HG03520 (cell line): ENCODE measurements around the gene GRB10.
A peak's percentile ranks its signal among the peaks of the same experiment; 100 is the strongest.

Experiments used
- ATAC-seq: cut with Tn5 transposase; IDR thresholded peaks from one replicate; pipeline ENCODE4 v1.9.1; 2021; ENCODE audit warnings: mild to moderate bottlenecking, moderate library complexity; ENCODE audit not compliant: unreplicated experiment

Gene GRB10

DNA sequence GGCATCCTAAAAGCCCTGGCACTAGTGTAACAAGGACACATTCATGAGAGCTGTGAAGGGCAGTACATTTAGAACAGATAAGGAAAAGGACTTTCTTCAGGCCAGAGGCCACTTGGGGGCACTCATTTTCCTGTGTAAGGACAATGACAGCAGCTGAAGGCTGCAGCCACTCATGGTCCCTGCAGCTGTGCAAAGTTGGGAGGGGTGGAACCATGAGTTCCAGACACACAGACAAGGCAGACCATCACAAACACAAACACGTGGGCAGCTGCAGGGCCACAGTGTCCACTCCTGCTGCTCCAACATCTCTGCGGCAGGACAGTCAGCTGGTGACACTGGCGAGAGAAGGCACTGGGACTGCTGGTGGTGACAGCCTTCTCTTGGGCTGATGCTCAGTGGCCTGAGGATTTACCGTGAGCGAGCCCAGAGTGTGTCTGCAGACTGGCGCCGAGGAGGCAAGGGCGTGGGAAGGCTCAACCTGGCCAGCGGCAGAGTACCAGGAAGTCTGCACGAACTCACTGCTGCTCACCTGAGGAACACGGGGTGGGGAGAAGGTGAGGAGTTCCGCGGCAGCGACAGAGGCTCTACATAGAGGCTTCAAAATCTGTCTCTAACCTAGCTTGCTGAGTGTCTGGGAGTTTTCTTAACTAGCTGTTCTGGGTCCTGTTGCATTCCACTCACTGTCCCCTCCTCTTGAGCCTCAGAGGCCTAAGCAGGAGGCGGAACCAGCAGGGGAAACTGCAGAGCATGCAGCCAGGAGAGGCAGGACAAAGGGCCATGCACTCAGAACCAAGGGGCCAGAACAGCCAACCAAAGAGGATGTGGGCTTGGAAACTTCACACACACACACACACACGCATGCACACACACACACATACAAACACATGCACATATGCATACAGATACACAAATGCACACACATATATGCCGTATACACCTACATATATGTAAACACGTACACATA, 141.0 kb downstream of the GRB10 start:
- no peak for ATAC-seq

GRCh38 chr7:50640779-50641178, 141.9 kb downstream of the GRB10 start:
- no peak for ATAC-seq

GRCh38 chr7:50640256-50640655, 142.4 kb downstream of the GRB10 start:
- ATAC-seq = no peak

DNA sequence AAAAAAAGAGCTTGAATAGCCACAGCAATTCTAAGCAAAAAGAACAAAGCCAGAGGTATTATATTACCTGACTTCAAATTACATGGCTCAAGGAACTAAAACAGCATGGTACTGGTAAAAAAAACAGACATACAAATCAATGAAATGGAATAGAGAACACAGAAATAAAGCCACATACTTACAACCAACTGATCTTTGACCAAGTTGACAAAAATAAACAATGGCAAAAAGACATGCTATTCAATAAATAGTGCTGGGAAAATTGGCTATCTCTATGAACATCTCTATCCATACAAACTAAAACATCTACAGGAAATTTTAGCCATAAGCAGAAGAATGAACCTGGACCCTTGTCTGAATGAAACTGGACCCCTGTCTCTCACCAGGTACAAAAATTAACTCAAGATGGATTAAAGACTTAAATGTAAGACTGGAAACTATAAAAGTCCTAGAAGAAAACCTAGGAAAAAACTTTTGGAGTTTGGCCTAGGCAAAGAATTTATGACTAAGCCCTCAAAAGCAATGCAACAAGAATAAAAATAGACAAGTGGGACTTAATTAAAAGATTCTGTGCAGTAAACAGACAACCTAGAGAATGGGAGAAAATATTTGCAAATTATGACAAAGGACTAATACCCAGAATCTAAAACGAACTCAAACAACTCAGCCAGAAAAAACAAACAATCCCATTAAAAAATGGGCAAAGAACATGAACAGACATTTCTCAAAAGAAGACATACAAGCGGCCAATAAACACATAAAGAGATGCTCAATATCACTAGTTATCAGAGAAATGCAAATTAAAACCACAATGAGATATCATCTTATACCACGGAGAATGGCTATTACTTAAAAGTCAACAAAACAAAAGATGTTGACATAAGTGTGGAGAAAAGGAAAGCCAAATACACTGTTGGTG, 144.7 kb downstream of the GRB10 start:
- ATAC-seq = no peak

- no peak for ATAC-seq
Observed at GRCh38 chr7:50634378-50634777, 148.3 kb downstream of the GRB10 start.

DNA sequence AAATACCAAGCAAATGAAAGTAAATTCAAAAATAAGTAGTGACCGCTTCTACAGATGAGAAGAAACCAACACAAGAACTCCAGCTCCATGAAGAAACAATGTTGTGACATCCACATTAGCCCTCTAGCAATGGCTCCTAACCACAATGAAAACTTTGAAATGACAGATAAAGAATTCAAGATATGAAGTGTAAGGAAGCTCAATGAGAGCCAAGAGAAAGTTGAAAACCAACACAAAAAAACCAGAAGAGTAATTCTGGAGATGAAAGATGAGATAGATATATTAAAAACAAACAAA, 149.3 kb downstream of the GRB10 start:
- no peak for ATAC-seq

DNA sequence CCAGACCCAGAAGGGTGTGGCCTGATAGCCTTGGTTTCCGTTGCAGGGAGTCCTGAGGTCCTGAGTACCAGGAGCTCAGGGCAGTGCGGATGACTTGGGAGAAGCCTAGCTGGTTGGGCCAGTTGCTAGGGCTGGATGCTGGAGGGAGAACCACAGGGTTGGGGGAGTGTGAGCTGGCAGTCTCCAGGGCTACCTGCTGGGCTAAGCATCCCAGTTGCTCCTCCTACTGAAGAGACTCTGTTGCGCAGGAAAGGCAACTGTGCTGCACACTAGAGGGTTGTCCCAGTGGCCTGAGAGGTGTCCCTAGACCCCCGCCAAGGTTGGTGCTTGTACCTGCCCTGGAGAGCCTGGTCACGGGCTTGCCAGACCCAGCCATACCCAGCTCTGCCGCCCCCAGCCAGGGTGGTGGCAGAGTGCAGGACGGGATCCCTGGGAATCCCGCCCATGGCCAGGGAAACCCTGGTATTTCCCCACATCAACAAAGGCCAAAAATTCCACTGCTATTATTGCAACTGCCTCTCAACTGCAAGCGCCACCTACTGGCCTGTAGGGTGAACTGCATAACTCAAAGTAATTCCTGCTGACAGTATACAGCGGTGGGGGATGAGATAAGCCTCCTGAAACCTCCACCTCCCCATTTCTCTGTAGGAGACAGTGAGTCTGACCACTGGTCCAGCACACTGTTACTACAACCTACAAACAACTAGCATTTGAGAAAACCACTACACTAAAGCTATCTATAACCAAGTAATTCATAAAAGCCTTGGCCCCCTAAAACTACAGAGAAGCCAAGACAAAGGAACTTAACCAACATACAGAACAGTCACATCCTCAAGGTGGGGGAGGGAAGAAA, 149.9 kb downstream of the GRB10 start:
- ATAC-seq = peak; percentile 79

GRCh38 chr7:50631639-50632038, 151.1 kb downstream of the GRB10 start:
- no peak for ATAC-seq

- no peak for ATAC-seq
Observed at GRCh38 chr7:50631100-50631499, 151.6 kb downstream of the GRB10 start.

DNA sequence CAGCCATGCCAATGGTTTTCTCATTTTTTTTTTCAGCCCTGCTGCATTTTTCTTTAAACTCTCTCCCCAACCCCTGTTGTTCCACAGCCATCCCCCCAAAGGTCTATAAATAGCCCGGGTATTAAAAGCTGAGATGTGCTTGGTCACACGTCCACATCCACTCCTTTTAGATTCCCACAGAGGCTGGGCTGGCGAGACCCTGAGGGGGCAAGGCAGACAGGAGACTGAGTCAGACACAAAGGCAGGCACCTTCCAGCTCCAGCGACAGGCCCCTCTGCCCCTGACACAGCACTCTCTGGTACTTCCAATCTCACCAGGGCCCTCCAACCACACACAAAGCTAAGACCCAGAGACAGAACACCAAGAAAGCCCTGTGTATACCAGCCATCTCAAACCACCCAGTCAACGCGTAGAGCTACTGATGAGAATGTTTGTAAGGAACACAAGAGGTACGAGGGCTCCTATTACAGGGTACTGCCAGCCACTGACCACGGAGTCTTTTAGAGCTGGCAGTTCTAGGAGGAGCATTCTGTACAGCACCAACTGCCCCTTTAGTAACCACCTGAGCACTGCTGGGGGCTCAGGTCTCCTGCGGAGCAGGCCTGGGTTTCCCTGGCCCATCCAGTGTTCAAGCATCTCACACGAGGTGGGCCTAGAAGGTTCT, 153.3 kb downstream of the GRB10 start:
- ATAC-seq = no peak

DNA sequence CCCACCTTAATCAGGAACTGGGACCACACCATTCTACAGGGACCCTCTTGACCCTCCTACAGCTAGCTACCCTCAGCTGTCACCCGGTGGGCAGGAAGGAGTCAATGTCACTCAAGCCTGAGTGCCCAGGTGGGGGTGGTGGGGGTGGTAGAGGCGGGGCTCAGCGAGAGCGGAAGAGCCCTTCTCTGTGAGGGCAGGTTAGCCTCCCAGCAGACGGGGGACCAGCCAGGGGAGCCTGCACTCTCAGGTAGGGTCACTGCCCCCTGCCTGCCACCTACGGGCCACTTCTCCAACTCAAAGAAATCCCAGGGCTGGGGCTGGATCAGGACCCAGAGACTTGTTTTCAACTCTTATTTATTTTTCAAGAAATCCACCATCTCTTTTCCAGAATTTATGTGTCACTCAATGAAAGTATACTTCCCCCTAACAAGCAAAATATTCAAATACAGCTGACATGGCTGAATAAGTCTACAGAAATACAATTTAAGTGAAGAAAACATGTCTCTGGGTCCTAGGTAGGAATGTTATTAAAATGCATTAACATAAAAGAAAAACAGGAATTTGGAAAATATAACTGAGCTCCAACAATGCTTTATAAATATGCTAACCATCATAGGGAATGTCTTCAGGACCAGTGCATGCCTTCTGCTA, 154.1 kb downstream of the GRB10 start:
- no peak for ATAC-seq

DNA sequence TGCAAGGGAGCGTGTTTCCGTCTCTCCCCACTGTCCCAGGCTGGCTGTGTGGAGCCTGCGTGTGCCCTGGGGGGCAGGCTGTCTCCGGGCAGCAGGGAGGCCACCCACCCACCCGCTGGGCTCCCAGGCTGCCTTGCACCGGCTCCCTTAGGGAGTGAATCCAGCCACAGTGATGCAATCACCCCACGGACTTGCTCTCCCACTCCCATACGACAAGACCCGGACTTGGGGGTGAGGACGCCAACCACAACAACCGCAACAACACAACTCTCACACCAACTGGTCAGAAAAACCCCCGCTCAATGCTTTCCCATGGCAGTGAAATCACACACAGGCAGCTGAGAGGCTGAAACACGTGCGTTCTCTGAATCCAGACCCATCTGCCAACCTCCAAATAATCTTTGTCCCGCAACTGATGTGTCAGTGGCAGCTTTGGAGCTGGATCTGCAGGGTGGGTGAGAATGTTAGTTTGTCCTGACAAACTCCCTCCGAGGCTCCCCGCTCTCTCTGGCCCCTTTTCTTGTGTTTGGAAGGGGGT, 154.8 kb downstream of the GRB10 start:
- no peak for ATAC-seq

- ATAC-seq = no peak
Observed at GRCh38 chr7:50626286-50626685, 156.4 kb downstream of the GRB10 start.

DNA sequence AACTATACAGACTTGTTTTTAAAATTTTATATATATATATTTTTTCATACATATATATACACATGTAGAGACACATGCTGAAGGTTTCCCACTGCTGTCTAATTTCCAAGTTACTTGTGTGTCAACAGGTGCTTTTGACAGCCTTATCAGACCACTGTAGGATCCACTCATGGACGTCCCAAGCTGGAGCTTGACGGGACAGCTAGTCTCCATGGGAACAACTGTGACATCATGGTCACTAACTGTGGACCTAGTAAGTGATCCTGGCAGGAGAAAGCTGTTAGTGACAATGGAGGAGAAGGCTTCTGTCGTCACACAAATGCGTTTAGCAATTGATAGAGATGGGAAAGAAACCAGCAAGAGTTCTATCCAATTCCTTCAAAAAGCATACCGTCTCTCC, 157.3 kb downstream of the GRB10 start:
- no peak for ATAC-seq

- ATAC-seq = no peak
Observed at GRCh38 chr7:50622821-50623220, 159.9 kb downstream of the GRB10 start.

GRCh38 chr7:50621973-50622490, 160.7 kb downstream of the GRB10 start:
- no peak for ATAC-seq

DNA sequence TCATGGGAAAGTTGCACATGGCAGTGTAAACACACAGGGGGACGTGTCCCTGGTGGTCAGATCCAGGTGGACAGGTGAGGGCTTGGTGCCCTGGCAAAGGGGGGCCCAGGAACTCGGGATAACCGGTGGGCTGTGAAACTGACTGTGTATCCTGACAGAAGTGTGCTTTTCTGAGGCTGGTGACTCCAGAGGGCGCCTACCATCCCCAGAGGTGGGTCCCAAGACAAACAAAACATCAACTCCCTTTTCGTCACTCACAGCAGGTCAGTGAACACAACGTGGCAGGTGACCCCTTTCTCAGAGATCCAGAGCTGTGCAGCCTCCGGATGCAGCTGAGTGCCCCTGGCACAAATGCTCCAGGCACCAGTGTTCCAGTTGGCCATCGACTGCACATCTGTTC, 161.5 kb downstream of the GRB10 start:
- ATAC-seq = no peak

DNA sequence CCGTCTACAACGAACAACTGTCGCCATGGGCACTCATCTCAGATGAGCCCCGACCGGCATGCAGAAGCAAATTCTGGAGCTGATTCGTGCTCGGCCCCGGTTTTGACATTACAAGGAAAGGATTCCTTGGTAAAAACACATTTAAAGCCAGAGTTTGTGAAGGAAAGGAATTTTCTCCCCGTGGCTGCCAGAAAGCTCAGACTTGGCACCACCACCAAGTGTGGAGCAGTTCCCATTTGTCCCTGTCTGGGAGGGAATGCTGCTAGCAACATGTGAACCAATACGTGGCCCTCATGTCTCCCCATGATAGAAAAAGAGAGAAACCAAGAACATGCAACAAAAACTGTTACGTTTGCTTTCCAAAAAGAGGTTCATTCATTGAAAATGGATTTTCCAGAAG, 162.3 kb downstream of the GRB10 start:
- ATAC-seq = no peak

- ATAC-seq = no peak
Observed at GRCh38 chr7:50619684-50620083, 163.0 kb downstream of the GRB10 start.
